ENCODE measurements around the gene GNG14. TPM values are rescaled to one million over a fixed set of nuclear protein-coding genes. Genes with fewer than 3 reads are reported as not detected.

Gene GNG14
- total RNA-seq, 1 experiment from 2014 or later: not detected

GRCh38 chr19:12698138-12698537 is 10.3 kb downstream of the GNG14 start:
- Histone ChIP-seq H3K27ac (no peak overlapping the region), H3K36me3 (ENCODE audit: low read depth) (peaks cover 15% of the 10 kb centered on the region; the same call in 1 of the 2 replicates), H3K4me3 (no peak overlapping the region), H3F3A (ENCODE audit: insufficient read depth, low read depth) (peaks cover 46% of the 10 kb centered on the region), H3K9me3 (ENCODE audit: insufficient read depth, low read depth) (no peaks in the 10 kb centered on the region), H3K4me1 (replicated peaks; ENCODE audit: insufficient read depth) (peaks cover 8% of the 10 kb centered on the region; the same call in 1 of the 2 replicates), H2AFZ (no peak overlapping the region), H3K79me2 (ENCODE audit: low read depth) (peaks cover 26% of the 10 kb centered on the region), H3K4me2 (no peak overlapping the region), H3K27me3 (ENCODE audit: insufficient read depth, low read depth) (no peaks in the 10 kb centered on the region), H4K20me1 (ENCODE audit: insufficient read depth) (0 out of 2 replicates have a peak, but pooled peaks cover 6% of the 10 kb centered on the region), H3K9me2 (ENCODE audit: insufficient read depth) (no peaks in the 10 kb centered on the region)
- TF ChIP-seq CTCF (conservative IDR thresholded peaks at IDR 0.05): no peak
- no peak for TF ChIP-seq EZH2 (IDR thresholded peaks at IDR 0.05; ENCODE audit: low read depth)
- ChIA-PET POLR2A (ENCODE audit: unreplicated experiment) (no interaction called here), CTCF (no interaction called here)
- intact Hi-C loops (cut with micrococcal nuclease; ENCODE audit: unreplicated experiment): no loop called here
- DNase-seq: no peak
- no TSS peak for BruUV-seq (replicated peaks)

GRCh38 chr19:12701596-12702282 is 13.9 kb downstream of the GNG14 start:
- no peak overlapping the region for H3K27ac ChIP-seq
- no peaks in the 10 kb centered on the region for H3K79me2 ChIP-seq (ENCODE audit: low read depth)
- peaks cover 34% of the 10 kb centered on the region for H3K36me3 ChIP-seq (ENCODE audit: low read depth)
- BruUV-seq (replicated peaks): no TSS peak
- no peaks in the 10 kb centered on the region for H3K9me3 ChIP-seq (ENCODE audit: insufficient read depth, low read depth)
- no peaks in the 10 kb centered on the region for H3K27me3 ChIP-seq (ENCODE audit: insufficient read depth, low read depth)
- no peak for DNase-seq
- CTCF ChIA-PET: no interaction called here
- intact Hi-C loops (cut with micrococcal nuclease; ENCODE audit: unreplicated experiment): no loop called here
- H4K20me1 ChIP-seq (ENCODE audit: insufficient read depth): peaks cover 18% of the 10 kb centered on the region; the same call in 1 of the 2 replicates
- POLR2A ChIA-PET (ENCODE audit: unreplicated experiment): no interaction called here
- H3K4me3 ChIP-seq: no peak overlapping the region
- peaks cover 47% of the 10 kb centered on the region for H3F3A ChIP-seq (ENCODE audit: insufficient read depth, low read depth)
- H3K9me2 ChIP-seq (ENCODE audit: insufficient read depth): no peaks in the 10 kb centered on the region
- no peak overlapping the region for H2AFZ ChIP-seq
- TF ChIP-seq EZH2 (IDR thresholded peaks at IDR 0.05; ENCODE audit: low read depth): no peak
- TF ChIP-seq CTCF (conservative IDR thresholded peaks at IDR 0.05): no peak
- no peaks in the 10 kb centered on the region for H3K4me1 ChIP-seq (replicated peaks; ENCODE audit: insufficient read depth)
- H3K4me2 ChIP-seq: no peak overlapping the region

GRCh38 chr19:12703046-12703445 is 15.2 kb downstream of the GNG14 start:
- intact Hi-C loops (cut with micrococcal nuclease; ENCODE audit: unreplicated experiment): no loop called here
- no peak overlapping the region for H3K27ac ChIP-seq
- H3K4me2 ChIP-seq: no peak overlapping the region
- no peaks in the 10 kb centered on the region for H3K9me3 ChIP-seq (ENCODE audit: insufficient read depth, low read depth)
- CTCF ChIA-PET: no interaction called here
- H3K36me3 ChIP-seq (ENCODE audit: low read depth): peaks cover 38% of the 10 kb centered on the region
- BruUV-seq (replicated peaks): no TSS peak
- no peaks in the 10 kb centered on the region for H3K79me2 ChIP-seq (ENCODE audit: low read depth)
- no peak for TF ChIP-seq CTCF (conservative IDR thresholded peaks at IDR 0.05)
- TF ChIP-seq EZH2 (IDR thresholded peaks at IDR 0.05; ENCODE audit: low read depth): no peak
- H3F3A ChIP-seq (ENCODE audit: insufficient read depth, low read depth): peaks cover 40% of the 10 kb centered on the region
- H2AFZ ChIP-seq: no peak overlapping the region
- no peak overlapping the region for H3K4me3 ChIP-seq
- no peaks in the 10 kb centered on the region for H3K4me1 ChIP-seq (replicated peaks; ENCODE audit: insufficient read depth)
- no peaks in the 10 kb centered on the region for H3K9me2 ChIP-seq (ENCODE audit: insufficient read depth)
- POLR2A ChIA-PET (ENCODE audit: unreplicated experiment): no interaction called here
- H4K20me1 ChIP-seq (ENCODE audit: insufficient read depth): peaks cover 18% of the 10 kb centered on the region; the same call in 1 of the 2 replicates
- peak in 1 of 2 experiments; percentile 38 for DNase-seq
- no peaks in the 10 kb centered on the region for H3K27me3 ChIP-seq (ENCODE audit: insufficient read depth, low read depth)

Data from PC-9 (cell line).